ENCODE data around the gene PRRG1.

Gene PRRG1

GRCh38 chrX:37407736-37408135 lies 58.6 kb downstream of the PRRG1 start:
- TF ChIP-seq CTCF (IDR thresholded peaks at IDR 0.05; ENCODE audit: insufficient read depth, low read length, poor library complexity, severe bottlenecking): no peak
- TF ChIP-seq EZH2phosphoT487 (conservative IDR thresholded peaks at IDR 0.05; ENCODE audit: low read length): no peak

GRCh38 chrX:37409278-37409677 lies 60.1 kb downstream of the PRRG1 start:
- H3K4me3 ChIP-seq (ENCODE audit: insufficient read depth, low read length, poor library complexity, severe bottlenecking): no peak overlapping the region
- TF ChIP-seq CTCF (IDR thresholded peaks at IDR 0.05; ENCODE audit: insufficient read depth, low read length, poor library complexity, severe bottlenecking) (no peak), EZH2phosphoT487 (conservative IDR thresholded peaks at IDR 0.05; ENCODE audit: low read length) (no peak)
- H3K27ac ChIP-seq (ENCODE audit: low read depth, low read length): no peak overlapping the region
- H2AFZ ChIP-seq (ENCODE audit: low read depth, low read length, severe bottlenecking): no peak overlapping the region
- H3K9me3 ChIP-seq (ENCODE audit: insufficient read depth, low read length): no peaks in the 10 kb centered on the region
- H3K9ac ChIP-seq (ENCODE audit: low read length): no peak overlapping the region
- H3K27me3 ChIP-seq (ENCODE audit: low read length): no peaks in the 10 kb centered on the region
- H4K20me1 ChIP-seq (ENCODE audit: low read depth, low read length): no peaks in the 10 kb centered on the region
- no peaks in the 10 kb centered on the region for H3F3A ChIP-seq (ENCODE audit: insufficient read depth)
- H3K4me2 ChIP-seq (ENCODE audit: low read depth, low read length, poor library complexity, severe bottlenecking): no peak overlapping the region
- no peaks in the 10 kb centered on the region for H3K9me2 ChIP-seq (replicated peaks; ENCODE audit: insufficient read depth, low read length)
- H3K79me2 ChIP-seq (ENCODE audit: insufficient read depth, low read length): no peaks in the 10 kb centered on the region
- H3K36me3 ChIP-seq (ENCODE audit: low read length): no peaks in the 10 kb centered on the region

More at GRCh38 chrX:37407736-37408135, 58.6 kb downstream of the PRRG1 start:
- H3K36me3 ChIP-seq (ENCODE audit: low read length): no peaks in the 10 kb centered on the region
- H3K4me2 ChIP-seq (ENCODE audit: low read depth, low read length, poor library complexity, severe bottlenecking): no peak overlapping the region
- H3K27me3 ChIP-seq (ENCODE audit: low read length): no peaks in the 10 kb centered on the region
- H3K79me2 ChIP-seq (ENCODE audit: insufficient read depth, low read length): no peaks in the 10 kb centered on the region
- H4K20me1 ChIP-seq (ENCODE audit: low read depth, low read length): no peaks in the 10 kb centered on the region
- H3K9ac ChIP-seq (ENCODE audit: low read length): no peak overlapping the region
- no peaks in the 10 kb centered on the region for H3K9me2 ChIP-seq (replicated peaks; ENCODE audit: insufficient read depth, low read length)
- H2AFZ ChIP-seq (ENCODE audit: low read depth, low read length, severe bottlenecking): no peak overlapping the region
- no peak overlapping the region for H3K4me3 ChIP-seq (ENCODE audit: insufficient read depth, low read length, poor library complexity, severe bottlenecking)
- H3K27ac ChIP-seq (ENCODE audit: low read depth, low read length): no peak overlapping the region
- no peaks in the 10 kb centered on the region for H3K9me3 ChIP-seq (ENCODE audit: insufficient read depth, low read length)
- H3F3A ChIP-seq (ENCODE audit: insufficient read depth): no peaks in the 10 kb centered on the region

- TF ChIP-seq EZH2phosphoT487 (conservative IDR thresholded peaks at IDR 0.05; ENCODE audit: low read length) (no peak), CTCF (IDR thresholded peaks at IDR 0.05; ENCODE audit: insufficient read depth, low read length, poor library complexity, severe bottlenecking) (no peak)
- no peak overlapping the region for H3K27ac ChIP-seq (ENCODE audit: low read depth, low read length)
- no peaks in the 10 kb centered on the region for H3K27me3 ChIP-seq (ENCODE audit: low read length)
These were observed 71.0 kb downstream of the PRRG1 start for GRCh38 chrX:37420185-37420584.

More at GRCh38 chrX:37420185-37420584, 71.0 kb downstream of the PRRG1 start:
- no peaks in the 10 kb centered on the region for H3K79me2 ChIP-seq (ENCODE audit: insufficient read depth, low read length)
- no peak overlapping the region for H3K4me2 ChIP-seq (ENCODE audit: low read depth, low read length, poor library complexity, severe bottlenecking)
- no peaks in the 10 kb centered on the region for H3K9me3 ChIP-seq (ENCODE audit: insufficient read depth, low read length)
- H2AFZ ChIP-seq (ENCODE audit: low read depth, low read length, severe bottlenecking): no peak overlapping the region
- no peaks in the 10 kb centered on the region for H3K36me3 ChIP-seq (ENCODE audit: low read length)
- H3K9me2 ChIP-seq (replicated peaks; ENCODE audit: insufficient read depth, low read length): no peaks in the 10 kb centered on the region
- H4K20me1 ChIP-seq (ENCODE audit: low read depth, low read length): no peaks in the 10 kb centered on the region
- H3K4me3 ChIP-seq (ENCODE audit: insufficient read depth, low read length, poor library complexity, severe bottlenecking): no peak overlapping the region
- H3K9ac ChIP-seq (ENCODE audit: low read length): no peak overlapping the region
- H3F3A ChIP-seq (ENCODE audit: insufficient read depth): no peaks in the 10 kb centered on the region
